Bronchial epithelial cell (primary cell): ENCODE data around the gene DTX1. TPM values are rescaled to one million over a fixed set of nuclear protein-coding genes. Genes with fewer than 3 reads are reported as not detected.

Experiments
- DNase-seq: peaks from one replicate; pipeline ENCODE4 v3.0.0-alpha.2; 2010; ENCODE audit warnings: low read depth
- FAIRE-seq: peaks from 2 replicates; lab custom pipeline; 2011; peaks lifted over from hg19 to GRCh38; lab: Jason Lieb, UNC
- H3K27me3 ChIP-seq: 2 replicates; pipeline ENCODE4 v1.5.1; 2011; ENCODE audit warnings: low read length; ENCODE audit not compliant: control insufficient read depth, insufficient read depth
- H3K36me3 ChIP-seq: 2 replicates; pipeline ENCODE4 v1.5.1; 2011; ENCODE audit warnings: low read length; ENCODE audit not compliant: control insufficient read depth, insufficient read depth
- H3K4me3 ChIP-seq: 2 replicates; pipeline ENCODE4 v1.5.1; 2011; ENCODE audit warnings: mild to moderate bottlenecking, low read depth, low read length, control low read depth
- CTCF ChIP-seq: IDR thresholded peaks from 2 replicates; pipeline ENCODE4 v1.5.1; 2011; ENCODE audit warnings: mild to moderate bottlenecking, moderate library complexity, low read length, control low read depth, inconsistent platforms; ENCODE audit not compliant: insufficient read depth, severe bottlenecking
- total RNA-seq: library from RNA; depleted of rRNA; stranded (reverse); fragments of >200 nt; gene quantifications from 2 replicates; pipeline ENCODE4 v1.2.1, GENCODE V29; 2014

The DTX1 gene
- total RNA-seq, 1 donor from 2014 or later = not detected

DNA sequence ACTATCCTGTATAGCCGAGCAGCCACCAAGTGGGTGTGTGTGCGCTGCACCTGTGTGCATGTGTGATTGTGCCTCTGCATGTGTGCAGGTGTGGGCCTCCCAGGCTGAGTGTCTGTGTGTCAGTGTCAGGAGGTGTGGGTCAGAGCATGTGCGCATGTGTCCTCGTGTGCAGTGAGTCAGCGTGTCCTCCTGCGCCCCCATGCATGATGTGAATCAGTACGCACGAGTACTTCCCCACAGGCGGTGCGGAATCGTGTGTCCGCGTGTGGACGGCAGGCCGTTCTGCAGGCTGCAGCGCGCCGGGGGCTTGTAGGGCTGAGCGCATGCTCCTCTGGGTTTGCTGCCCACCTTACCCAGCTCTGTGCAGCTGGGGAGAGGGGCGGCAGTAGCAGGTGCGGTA is 34.2 kb downstream of the DTX1 start:
- DNase-seq (no peak), FAIRE-seq (no peak)
- TF ChIP-seq CTCF = no peak
- no peak overlapping the region for H3K4me3 ChIP-seq
- no peaks in the 10 kb centered on the region for H3K36me3 ChIP-seq
- peaks cover 6% of the 10 kb centered on the region for H3K27me3 ChIP-seq

DNA sequence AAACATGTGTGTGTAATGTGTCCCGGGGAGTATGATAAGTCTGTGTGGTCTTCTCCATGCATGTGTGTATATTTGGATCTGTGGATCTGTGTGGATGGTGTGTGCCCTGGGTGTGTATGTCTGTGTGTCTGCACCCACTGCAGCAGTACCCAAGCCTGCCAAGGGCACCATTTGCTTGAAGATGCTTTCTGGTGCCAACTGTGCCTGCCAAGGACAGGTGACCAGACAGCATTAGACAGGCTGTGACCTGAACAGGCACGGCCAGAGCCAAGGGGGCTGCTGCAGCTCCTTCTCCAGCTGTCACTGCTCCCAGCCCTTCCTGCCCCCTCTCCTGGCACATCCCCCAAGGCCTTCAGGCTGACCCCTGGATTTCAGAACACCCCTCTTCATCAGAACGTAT is 35.0 kb downstream of the DTX1 start:
- H3K27me3 ChIP-seq = peaks cover 6% of the 10 kb centered on the region
- no peak for FAIRE-seq
- no peaks in the 10 kb centered on the region for H3K36me3 ChIP-seq
- no peak overlapping the region for H3K4me3 ChIP-seq
- TF ChIP-seq CTCF = no peak
- no peak for DNase-seq

DNA sequence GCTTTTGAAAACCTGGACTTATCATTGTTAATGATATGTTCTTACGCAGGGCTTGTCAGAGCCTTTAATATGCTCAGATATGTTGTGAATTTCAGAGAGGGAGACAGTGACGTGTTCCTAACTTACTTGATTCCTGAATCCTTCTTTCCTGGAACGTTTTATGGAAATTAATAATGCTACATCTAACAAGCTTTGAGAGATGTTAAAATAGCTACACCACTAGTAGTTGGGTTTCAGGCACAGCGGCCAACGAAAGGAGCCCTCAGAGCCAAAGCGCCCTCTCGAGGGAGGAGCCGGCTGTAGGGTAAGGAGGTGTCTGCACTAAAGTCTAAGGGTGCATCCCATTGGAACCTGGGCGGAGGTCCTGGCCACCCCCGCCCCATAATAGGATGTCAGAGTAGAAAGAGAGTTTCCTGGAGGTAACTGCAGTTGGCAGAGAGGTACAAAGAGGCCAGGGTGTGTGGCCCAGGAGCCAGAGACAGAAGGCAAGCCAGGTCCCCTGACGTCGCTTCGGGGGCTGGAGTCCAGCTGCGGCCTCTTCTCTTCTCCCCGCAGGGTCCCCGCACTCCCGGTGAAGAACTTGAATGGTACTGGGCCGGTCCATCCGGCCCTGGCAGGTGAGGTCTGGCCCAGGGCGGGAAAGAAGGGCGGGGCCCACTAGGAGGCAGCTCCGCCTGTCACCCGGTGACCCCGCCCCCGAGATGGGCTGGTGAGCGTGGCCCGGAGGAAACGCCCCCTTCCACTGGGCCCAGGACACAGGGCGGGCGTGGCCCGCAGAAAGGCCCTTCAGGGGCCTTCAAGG is 36.3 kb downstream of the DTX1 start:
- no peak for FAIRE-seq
- H3K27me3 ChIP-seq = peaks cover 6% of the 10 kb centered on the region
- peak; percentile 30 for TF ChIP-seq CTCF
- no peaks in the 10 kb centered on the region for H3K36me3 ChIP-seq
- peak; percentile 2 for DNase-seq
- H3K4me3 ChIP-seq = no peak overlapping the region

- H3K4me3 ChIP-seq = no peak overlapping the region
- no peak for DNase-seq
- H3K36me3 ChIP-seq = no peaks in the 10 kb centered on the region
- TF ChIP-seq CTCF = no peak
- H3K27me3 ChIP-seq = peaks cover 6% of the 10 kb centered on the region
- no peak for FAIRE-seq
Measured at GRCh38 chr12:113093409-113094101, 37.0 kb downstream of the DTX1 start.

DNA sequence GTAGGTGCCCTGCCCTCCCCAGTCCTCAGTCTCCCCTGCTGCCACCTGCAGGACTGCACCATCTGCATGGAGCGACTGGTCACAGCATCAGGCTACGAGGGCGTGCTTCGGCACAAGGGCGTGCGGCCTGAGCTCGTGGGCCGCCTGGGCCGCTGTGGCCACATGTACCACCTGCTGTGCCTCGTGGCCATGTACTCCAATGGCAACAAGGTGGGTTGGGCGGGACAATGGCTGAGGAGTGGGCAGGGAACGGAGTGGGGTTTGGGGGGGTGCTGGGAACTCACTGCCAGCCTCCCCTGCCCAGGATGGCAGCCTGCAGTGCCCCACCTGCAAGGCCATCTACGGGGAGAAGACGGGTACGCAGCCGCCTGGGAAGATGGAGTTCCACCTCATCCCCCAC is 38.2 kb downstream of the DTX1 start:
- H3K4me3 ChIP-seq = no peak overlapping the region
- DNase-seq (no peak), FAIRE-seq (no peak)
- H3K36me3 ChIP-seq = no peaks in the 10 kb centered on the region
- H3K27me3 ChIP-seq = peaks cover 6% of the 10 kb centered on the region
- no peak for TF ChIP-seq CTCF
